PC-9 (cell line): ENCODE data around the gene KLC4. TPM values are rescaled to one million over a fixed set of nuclear protein-coding genes. Genes with fewer than 3 reads are reported as not detected.

Source experiments
- BruUV-seq: library from RNA; stranded (reverse); fragments of 400-500 nt; replicated peaks from 2 replicates; lab custom pipeline; 2021; lab: Mats Ljungman, UMichigan
- CTCF ChIA-PET: fragments of 300-600 bp; sonication (Branson Sonifier 250); formaldehyde crosslinking; loops from one replicate; lab custom pipeline; 2022; ENCODE audit warnings: antibody characterized with exemption; lab: Charles Lee
- POLR2A ChIA-PET: fragments of 300-600 bp; sonication (Branson Sonifier 250); formaldehyde crosslinking; loops from one replicate; lab custom pipeline; 2022; ENCODE audit warnings: antibody characterized with exemption; ENCODE audit not compliant: unreplicated experiment; lab: Charles Lee
- DNase-seq, 2 experiments: peaks; one replicate each; pipeline versions ENCODE4 v3.0.0 to v3.0.0-alpha.2; 2015 to 2022; ENCODE audit warnings: mixed read lengths in 1 of 2
- H2AFZ ChIP-seq: fragments of 200-600 bp; sonication (generic); 2 replicates; pipeline ENCODE4 v1.8.1; 2017; ENCODE audit warnings: antibody characterized with exemption
- H3F3A ChIP-seq: fragments of 200-600 bp; sonication (generic); 2 replicates; pipeline ENCODE4 v1.8.1; 2017; ENCODE audit warnings: antibody characterized with exemption, mild to moderate bottlenecking, low read depth; ENCODE audit not compliant: insufficient read depth
- H3K27ac ChIP-seq: fragments of 200-600 bp; sonication (generic); 2 replicates; pipeline ENCODE4 v1.6.1; 2016; ENCODE audit warnings: mixed run types
- H3K27me3 ChIP-seq: fragments of 200-600 bp; sonication (generic); 2 replicates; pipeline ENCODE4 v1.6.1; 2016; ENCODE audit warnings: low read depth, mixed run types; ENCODE audit not compliant: insufficient read depth
- H3K36me3 ChIP-seq: fragments of 200-600 bp; sonication (generic); 2 replicates; pipeline ENCODE4 v1.6.1; 2016; ENCODE audit warnings: low read depth, mixed run types
- H3K4me1 ChIP-seq: fragments of 200-600 bp; sonication (generic); replicated peaks from 2 replicates; pipeline ENCODE4 v1.6.1; 2016; ENCODE audit warnings: mixed run types; ENCODE audit not compliant: insufficient read depth
- H3K4me2 ChIP-seq: fragments of 200-600 bp; sonication (generic); 2 replicates; pipeline ENCODE4 v1.6.1; 2017; ENCODE audit warnings: mixed run types
- H3K4me3 ChIP-seq: fragments of 200-600 bp; sonication (generic); 2 replicates; pipeline ENCODE4 v1.6.1; 2016; ENCODE audit warnings: mixed run types
- H3K79me2 ChIP-seq: fragments of 200-600 bp; sonication (generic); 2 replicates; pipeline ENCODE4 v1.6.1; 2017; ENCODE audit warnings: low read depth, mixed run types
- H3K9me2 ChIP-seq: fragments of 200-600 bp; sonication (generic); 2 replicates; pipeline ENCODE4 v1.8.1; 2017; ENCODE audit warnings: mild to moderate bottlenecking; ENCODE audit not compliant: insufficient read depth
- H3K9me3 ChIP-seq: fragments of 200-600 bp; sonication (generic); 2 replicates; pipeline ENCODE4 v1.8.1; 2016; ENCODE audit warnings: low read depth; ENCODE audit not compliant: insufficient read depth
- H4K20me1 ChIP-seq: fragments of 200-600 bp; sonication (generic); 2 replicates; pipeline ENCODE4 v1.8.1; 2017; ENCODE audit not compliant: insufficient read depth
- EZH2 ChIP-seq: fragments of 200-600 bp; sonication (generic); IDR thresholded peaks from 2 replicates; pipeline ENCODE4 v1.8.0; 2017; ENCODE audit warnings: antibody characterized with exemption, low read depth
- intact Hi-C: fragments of 100-400 bp; cut with micrococcal nuclease; formaldehyde crosslinking; loops from one replicate; pipeline ENCODE4 v1.10.0; 2022; ENCODE audit not compliant: unreplicated experiment
- total RNA-seq: library from RNA; stranded (reverse); gene quantifications from 2 replicates; pipeline ENCODE4 v1.2.3, GENCODE V29; 2021
- TF ChIP-seq, protein P1 (sequence below): fragments of 200-600 bp; sonication (generic); conservative IDR thresholded peaks from 2 replicates; pipeline ENCODE4 v1.6.1; 2017; ENCODE audit warnings: mixed run types, antibody characterized with exemption, mild to moderate bottlenecking, moderate library complexity

Gene KLC4
- total RNA-seq, 1 experiment from 2014 or later = 46.2 TPM

DNA sequence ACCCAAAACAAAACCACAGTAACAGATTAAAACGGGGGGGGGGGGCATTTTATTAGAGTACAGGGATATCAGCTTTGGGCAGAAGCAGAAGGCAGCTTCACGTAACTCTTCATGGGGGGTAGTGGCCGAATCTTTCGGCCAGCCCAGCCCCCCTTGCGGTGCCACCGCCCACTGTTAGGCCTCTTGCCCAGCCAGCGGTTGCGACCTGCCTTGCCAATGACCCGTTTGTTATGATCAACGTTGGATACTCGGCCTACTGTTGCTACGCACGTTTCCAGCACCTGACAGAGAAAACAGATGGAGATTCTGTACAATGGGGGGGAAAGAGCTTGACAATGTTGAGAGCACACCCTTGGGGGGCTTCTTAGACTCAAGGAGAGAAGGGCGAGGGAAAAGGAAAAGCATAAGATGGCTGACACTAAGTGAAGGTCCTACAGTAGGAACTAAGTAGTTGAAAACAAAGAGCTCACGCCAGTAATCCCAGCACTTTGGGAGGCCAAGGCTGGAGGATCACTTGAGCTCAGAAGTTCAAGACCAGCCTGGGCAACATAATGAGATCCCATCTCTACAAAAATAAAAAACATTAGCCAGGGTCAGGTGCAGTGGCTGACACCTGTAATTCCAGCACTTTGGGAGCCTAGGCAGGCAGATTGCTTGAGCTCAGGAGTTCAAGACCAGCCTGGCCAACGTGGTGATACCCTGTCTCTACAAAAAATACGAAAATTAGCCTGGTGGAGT, 5.1 kb upstream of the KLC4 start:
- ChIA-PET CTCF (interaction anchor here (0.6 to 0.9 kb wide), 3 partner anchors 47 to 116 kb away, joined by 3 to 6 read pairs (median 5); no protein-coding TSS in a partner anchor), POLR2A (interaction anchor here (0.6 to 1.0 kb wide), 5 partner anchors 70 to 1320 kb away, joined by 3 to 6 read pairs (median 4); partner anchors contain the start of genes CNPY3, PPP2R5D and SRF)
- H3K4me2 ChIP-seq = peak overlapping the region; percentile 99
- peaks cover 10% of the 10 kb centered on the region for H3K4me1 ChIP-seq
- no peaks in the 10 kb centered on the region for H4K20me1 ChIP-seq
- intact Hi-C loops = no loop called here
- H3K79me2 ChIP-seq = peaks cover 42% of the 10 kb centered on the region
- TF ChIP-seq, protein P1, sequence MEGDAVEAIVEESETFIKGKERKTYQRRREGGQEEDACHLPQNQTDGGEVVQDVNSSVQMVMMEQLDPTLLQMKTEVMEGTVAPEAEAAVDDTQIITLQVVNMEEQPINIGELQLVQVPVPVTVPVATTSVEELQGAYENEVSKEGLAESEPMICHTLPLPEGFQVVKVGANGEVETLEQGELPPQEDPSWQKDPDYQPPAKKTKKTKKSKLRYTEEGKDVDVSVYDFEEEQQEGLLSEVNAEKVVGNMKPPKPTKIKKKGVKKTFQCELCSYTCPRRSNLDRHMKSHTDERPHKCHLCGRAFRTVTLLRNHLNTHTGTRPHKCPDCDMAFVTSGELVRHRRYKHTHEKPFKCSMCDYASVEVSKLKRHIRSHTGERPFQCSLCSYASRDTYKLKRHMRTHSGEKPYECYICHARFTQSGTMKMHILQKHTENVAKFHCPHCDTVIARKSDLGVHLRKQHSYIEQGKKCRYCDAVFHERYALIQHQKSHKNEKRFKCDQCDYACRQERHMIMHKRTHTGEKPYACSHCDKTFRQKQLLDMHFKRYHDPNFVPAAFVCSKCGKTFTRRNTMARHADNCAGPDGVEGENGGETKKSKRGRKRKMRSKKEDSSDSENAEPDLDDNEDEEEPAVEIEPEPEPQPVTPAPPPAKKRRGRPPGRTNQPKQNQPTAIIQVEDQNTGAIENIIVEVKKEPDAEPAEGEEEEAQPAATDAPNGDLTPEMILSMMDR = no peak
- TF ChIP-seq EZH2 = no peak
- H3K27me3 ChIP-seq = no peaks in the 10 kb centered on the region
- H2AFZ ChIP-seq = no peak overlapping the region
- H3K27ac ChIP-seq = no peak overlapping the region
- H3F3A ChIP-seq = peaks cover 18% of the 10 kb centered on the region; the same call in 1 of the 2 replicates
- peak overlapping the region; percentile 89; the same call in 1 of the 2 replicates for H3K4me3 ChIP-seq
- TSS peak; percentile 93 for BruUV-seq
- no peaks in the 10 kb centered on the region for H3K9me2 ChIP-seq
- no peaks in the 10 kb centered on the region for H3K9me3 ChIP-seq
- DNase-seq = no peak
- no peaks in the 10 kb centered on the region for H3K36me3 ChIP-seq

DNA sequence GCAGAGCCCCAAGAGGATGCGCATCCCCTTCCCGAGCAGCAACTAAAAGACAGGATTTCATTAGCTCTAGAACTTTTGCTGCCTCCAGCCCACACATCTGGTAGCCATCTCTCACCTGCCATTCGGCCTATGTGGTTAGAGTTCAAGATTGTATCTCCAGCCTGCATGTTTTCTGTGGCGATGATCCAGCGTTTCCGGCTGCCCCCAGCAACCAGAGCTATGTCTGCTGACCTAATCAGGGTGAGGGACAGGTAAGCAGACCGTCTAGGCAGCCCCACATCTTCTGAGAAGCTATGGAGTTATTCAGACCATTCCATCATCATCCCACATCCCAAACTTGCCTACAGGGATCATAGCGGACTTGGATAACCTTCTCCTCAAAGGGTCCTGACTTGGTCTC, 3.5 kb upstream of the KLC4 start:
- intact Hi-C loops = loop anchor here (5.0 kb wide), 1 partner anchor 44 kb away; the partner anchor contains the start of genes KLHDC3 and MEA1
- H3K9me2 ChIP-seq = no peaks in the 10 kb centered on the region
- H3K27ac ChIP-seq = no peak overlapping the region
- H3K79me2 ChIP-seq = peaks cover 42% of the 10 kb centered on the region
- no peaks in the 10 kb centered on the region for H3K36me3 ChIP-seq
- H3K9me3 ChIP-seq = no peaks in the 10 kb centered on the region
- no peak overlapping the region for H3K4me2 ChIP-seq
- ChIA-PET POLR2A (no interaction called here), CTCF (no interaction called here)
- no peak overlapping the region for H3K4me3 ChIP-seq
- DNase-seq = no peak
- H2AFZ ChIP-seq = no peak overlapping the region
- TF ChIP-seq, protein P1 = no peak
- TF ChIP-seq EZH2 = no peak
- no peaks in the 10 kb centered on the region for H3K27me3 ChIP-seq
- H3K4me1 ChIP-seq = peaks cover 15% of the 10 kb centered on the region
- no TSS peak for BruUV-seq
- no peaks in the 10 kb centered on the region for H4K20me1 ChIP-seq
- H3F3A ChIP-seq = peaks cover 30% of the 10 kb centered on the region; the same call in 1 of the 2 replicates

DNA sequence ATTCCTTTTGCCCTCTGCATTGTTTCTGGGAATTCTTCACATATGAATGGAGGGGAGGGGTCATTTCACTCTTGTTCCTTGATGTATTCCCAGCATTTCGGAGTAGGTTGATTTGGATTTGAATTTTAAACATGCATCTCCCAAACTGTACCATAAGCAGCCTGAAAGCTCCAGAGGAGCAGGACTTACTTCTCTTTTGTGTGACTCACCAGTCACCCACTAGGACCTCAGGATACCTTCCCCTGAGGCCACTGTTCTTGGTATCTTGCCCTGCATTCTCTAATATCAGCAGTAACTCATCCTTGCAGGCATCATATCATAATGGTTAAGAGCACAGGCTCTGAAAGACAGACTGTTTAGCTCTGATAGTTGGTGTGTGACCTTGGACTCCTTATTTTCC, 900 bp upstream of the KLC4 start:
- POLR2A ChIA-PET = interaction anchor here (0.6 kb wide), 1 partner anchor 175 kb away, joined by 3 read pairs; no protein-coding TSS in a partner anchor
- intact Hi-C loops = loop anchor here (2.0 to 5.0 kb wide), 2 partner anchors 46 to 112 kb away; partner anchors contain the start of genes KLHDC3, MEA1 and SRF
- no peak overlapping the region for H3K27ac ChIP-seq

More for the DNA sequence above, 900 bp upstream of the KLC4 start:
- H3K4me2 ChIP-seq = peak overlapping the region; percentile 96
- no peaks in the 10 kb centered on the region for H3K9me3 ChIP-seq
- CTCF ChIA-PET = no interaction called here
- no peaks in the 10 kb centered on the region for H3K27me3 ChIP-seq
- H3F3A ChIP-seq = peaks cover 30% of the 10 kb centered on the region; the same call in 1 of the 2 replicates
- no peak for TF ChIP-seq EZH2
- TF ChIP-seq, protein P1 = no peak
- H3K9me2 ChIP-seq = no peaks in the 10 kb centered on the region
- H3K36me3 ChIP-seq = no peaks in the 10 kb centered on the region; the same call in 1 of the 2 replicates
- no peak for DNase-seq
- H2AFZ ChIP-seq = peak overlapping the region; percentile 86
- H3K4me3 ChIP-seq = peak overlapping the region; percentile 80
- TSS peak; percentile 50 for BruUV-seq
- peaks cover 22% of the 10 kb centered on the region for H3K4me1 ChIP-seq
- peaks cover 32% of the 10 kb centered on the region for H3K79me2 ChIP-seq
- no peaks in the 10 kb centered on the region for H4K20me1 ChIP-seq
